ENCODE results near the gene RNF150.
A peak's percentile ranks its signal among the peaks of the same experiment; 100 is the strongest.
"Not testable (repeated sequence)": the region's sequence is repeated elsewhere in the genome, so short reads cannot be mapped to it uniquely, and the experiment has no call there.

Gene RNF150

GRCh38 chr4:140856621-140857062 is 276.6 kb downstream of the RNF150 start:
- no peak for DNase-seq

- no peak for DNase-seq
These were observed 279.1 kb downstream of the RNF150 start for GRCh38 chr4:140854168-140854567.

- no peak for DNase-seq
These were observed 281.5 kb downstream of the RNF150 start for GRCh38 chr4:140851804-140852203.

- DNase-seq: peak; percentile 17
These were observed 282.1 kb downstream of the RNF150 start for GRCh38 chr4:140851032-140851636.

GRCh38 chr4:140849526-140849925 is 283.7 kb downstream of the RNF150 start:
- DNase-seq: no peak

GRCh38 chr4:140846736-140847135 is 286.5 kb downstream of the RNF150 start:
- DNase-seq: no peak

- DNase-seq: no peak
These were observed 289.2 kb downstream of the RNF150 start for GRCh38 chr4:140844061-140844460.

- no peak for DNase-seq
These were observed 292.1 kb downstream of the RNF150 start for GRCh38 chr4:140841186-140841585.

GRCh38 chr4:140839888-140840790 is 293.1 kb downstream of the RNF150 start:
- no peak for DNase-seq

GRCh38 chr4:140839406-140839805 is 293.9 kb downstream of the RNF150 start:
- DNase-seq: no peak

GRCh38 chr4:140837736-140838135 is 295.5 kb downstream of the RNF150 start:
- no peak for DNase-seq

- no peak for DNase-seq
These were observed 298.3 kb downstream of the RNF150 start for GRCh38 chr4:140834839-140835495.

GRCh38 chr4:140833280-140833679 is 300.0 kb downstream of the RNF150 start:
- no peak for DNase-seq

GRCh38 chr4:140829825-140830224 is 303.4 kb downstream of the RNF150 start:
- no peak for DNase-seq

GRCh38 chr4:140826701-140827027 is 306.6 kb downstream of the RNF150 start:
- DNase-seq: no peak

GRCh38 chr4:140820520-140820919 is 312.7 kb downstream of the RNF150 start:
- DNase-seq: not testable (repeated sequence)

GRCh38 chr4:140819610-140820009 is 313.7 kb downstream of the RNF150 start:
- DNase-seq: no peak

- no peak for DNase-seq
These were observed 314.8 kb downstream of the RNF150 start for GRCh38 chr4:140818433-140818832.

GRCh38 chr4:140816806-140817510 is 316.3 kb downstream of the RNF150 start:
- DNase-seq: no peak

- DNase-seq: no peak
These were observed 319.5 kb downstream of the RNF150 start for GRCh38 chr4:140813804-140814203.

- DNase-seq: no peak
These were observed 320.4 kb downstream of the RNF150 start for GRCh38 chr4:140812916-140813315.

GRCh38 chr4:140811429-140811828 is 321.8 kb downstream of the RNF150 start:
- DNase-seq: no peak

- DNase-seq: not testable (repeated sequence)
These were observed 322.6 kb downstream of the RNF150 start for GRCh38 chr4:140810591-140811169.

Data from CD4-positive, alpha-beta T cell treated with Interferon gamma for 1 hour (primary cell).